Mucosa of descending colon (tissue), 3 donors: ENCODE results near the gene SLC27A1. TPM values are rescaled to one million over a fixed set of nuclear protein-coding genes. Genes with fewer than 3 reads are reported as not detected.
"Not testable (repeated sequence)": the region's sequence is repeated elsewhere in the genome, so short reads cannot be mapped to it uniquely, and the experiment has no call there.

Experiments
- ATAC-seq: fragments of 200-7000 bp; cut with Tn5 transposase; one replicate; pipeline ENCODE4 v1.9.1; 2020; ENCODE audit warnings: mild to moderate bottlenecking, moderate library complexity
- DNase-seq, 3 donors: peaks; one replicate each; pipeline ENCODE4 v3.0.0-alpha.2; 2020
- H3K36me3 ChIP-seq: fragments of 200-600 bp; one replicate; pipeline ENCODE4 v1.8.0; 2021; ENCODE audit warnings: low read depth, mild to moderate bottlenecking
- H3K4me1 ChIP-seq: fragments of 200-600 bp; one replicate; pipeline ENCODE4 v1.8.0; 2021; ENCODE audit warnings: low read depth, mild to moderate bottlenecking
- H3K4me3 ChIP-seq: fragments of 200-600 bp; one replicate; pipeline ENCODE4 v1.8.0; 2021; ENCODE audit warnings: mild to moderate bottlenecking
- H3K9me3 ChIP-seq: fragments of 200-600 bp; one replicate; pipeline ENCODE4 v1.8.0; 2021; ENCODE audit warnings: mild to moderate bottlenecking
- intact Hi-C, 2 donors: fragments of 100-400 bp; cut with DNase I in 1 of 2; cut with micrococcal nuclease in 1 of 2; formaldehyde crosslinking; loops; one replicate each; pipeline versions ENCODE4 v1.11.0 to v1.11.1; 2022; cut with DNase I, micrococcal nuclease
- total RNA-seq, 3 donors: library from RNA; stranded (reverse); fragmentation: NEBNext Ultra II Directional in 2 of 3; extraction: Animal tissue kit (Norgen Biotek cat#: 25700) in 2 of 3; gene quantifications; one replicate each; pipeline versions ENCODE4 v1.2.1 to v1.2.4, GENCODE V29; 2021 to 2023
- TF ChIP-seq, protein P1 (sequence below): fragments of 200-600 bp; IDR thresholded peaks from one replicate; pipeline ENCODE4 v1.8.0; 2022; ENCODE audit warnings: antibody characterized with exemption, mild to moderate bottlenecking
- donor health status: DM: no; HTN: no; CAD: no; lungs with moderate emphysema.
- donor health status: DM: no; HTN: no; CAD: no.
- donor health status: DM: no; HTN: yes; CAD: no.

SLC27A1 gene
- total RNA-seq, 3 donors from 2014 or later: 5.7 to 17.2 (median 6.2) TPM

DNA sequence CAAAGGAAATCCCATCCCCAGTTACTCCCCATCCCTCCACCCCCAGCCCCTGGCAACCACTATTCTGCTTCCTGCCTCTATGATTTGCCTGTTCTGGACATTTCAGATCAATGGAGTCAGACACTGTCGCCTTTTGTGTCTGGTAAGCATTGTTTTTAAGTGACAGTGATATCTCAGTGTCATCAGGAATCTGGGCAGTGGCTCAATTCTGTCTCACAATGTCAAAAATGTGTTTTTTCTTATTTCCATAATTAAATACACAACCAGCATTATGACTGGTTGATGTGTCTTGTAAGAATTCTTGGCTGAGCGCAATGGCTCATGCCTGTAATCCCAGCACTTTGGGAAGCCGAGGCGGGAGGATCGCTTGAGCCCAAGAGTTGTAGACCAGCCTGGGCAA lies 21.0 kb downstream of the SLC27A1 start:
- no peaks in the 10 kb centered on the region for H3K36me3 ChIP-seq
- no peak overlapping the region for H3K4me3 ChIP-seq
- intact Hi-C loops: no loop called here
- DNase-seq (no peak), ATAC-seq (no peak)
- peaks cover 11% of the 10 kb centered on the region for H3K4me1 ChIP-seq
- no peaks in the 10 kb centered on the region for H3K9me3 ChIP-seq
- TF ChIP-seq, protein P1, sequence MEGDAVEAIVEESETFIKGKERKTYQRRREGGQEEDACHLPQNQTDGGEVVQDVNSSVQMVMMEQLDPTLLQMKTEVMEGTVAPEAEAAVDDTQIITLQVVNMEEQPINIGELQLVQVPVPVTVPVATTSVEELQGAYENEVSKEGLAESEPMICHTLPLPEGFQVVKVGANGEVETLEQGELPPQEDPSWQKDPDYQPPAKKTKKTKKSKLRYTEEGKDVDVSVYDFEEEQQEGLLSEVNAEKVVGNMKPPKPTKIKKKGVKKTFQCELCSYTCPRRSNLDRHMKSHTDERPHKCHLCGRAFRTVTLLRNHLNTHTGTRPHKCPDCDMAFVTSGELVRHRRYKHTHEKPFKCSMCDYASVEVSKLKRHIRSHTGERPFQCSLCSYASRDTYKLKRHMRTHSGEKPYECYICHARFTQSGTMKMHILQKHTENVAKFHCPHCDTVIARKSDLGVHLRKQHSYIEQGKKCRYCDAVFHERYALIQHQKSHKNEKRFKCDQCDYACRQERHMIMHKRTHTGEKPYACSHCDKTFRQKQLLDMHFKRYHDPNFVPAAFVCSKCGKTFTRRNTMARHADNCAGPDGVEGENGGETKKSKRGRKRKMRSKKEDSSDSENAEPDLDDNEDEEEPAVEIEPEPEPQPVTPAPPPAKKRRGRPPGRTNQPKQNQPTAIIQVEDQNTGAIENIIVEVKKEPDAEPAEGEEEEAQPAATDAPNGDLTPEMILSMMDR: no peak

DNA sequence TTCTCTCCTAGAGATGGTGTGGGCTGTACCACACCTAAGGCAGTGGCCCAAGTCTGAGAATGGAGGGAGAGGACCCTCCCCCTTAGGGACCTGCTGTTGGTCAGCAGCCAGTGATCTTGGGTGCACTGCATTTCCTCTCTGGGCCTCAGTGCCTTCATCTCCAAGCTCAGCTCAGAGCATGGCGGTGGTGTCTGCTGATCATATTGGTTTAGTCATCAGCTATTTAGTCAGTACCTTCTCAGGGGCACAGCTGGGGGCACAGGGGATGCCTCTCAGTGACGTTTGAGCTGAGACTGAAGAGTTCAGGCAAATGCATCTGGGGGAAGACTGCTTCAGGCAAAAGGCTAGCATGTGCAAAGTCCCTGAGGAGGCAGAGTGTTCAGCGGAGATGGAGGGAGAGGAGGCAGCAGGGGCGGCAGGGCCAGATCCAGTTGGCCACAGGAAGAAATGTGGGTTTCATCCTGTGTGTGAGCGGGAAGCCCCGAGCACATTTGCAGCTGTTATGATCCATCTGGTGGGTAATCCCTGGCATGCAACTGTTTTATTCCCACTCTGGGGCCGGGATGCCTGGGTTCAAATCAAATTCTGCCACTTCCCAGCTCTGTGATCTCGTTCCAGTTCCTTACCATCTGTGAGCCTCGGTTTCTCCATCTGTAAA lies 25.4 kb downstream of the SLC27A1 start:
- H3K9me3 ChIP-seq: no peaks in the 10 kb centered on the region
- TF ChIP-seq, protein P1: no peak
- no peaks in the 10 kb centered on the region for H3K4me1 ChIP-seq
- no peak for ATAC-seq
- no peak overlapping the region for H3K4me3 ChIP-seq
- H3K36me3 ChIP-seq: no peaks in the 10 kb centered on the region
- DNase-seq: no peak
- intact Hi-C loops: no loop called here

DNA sequence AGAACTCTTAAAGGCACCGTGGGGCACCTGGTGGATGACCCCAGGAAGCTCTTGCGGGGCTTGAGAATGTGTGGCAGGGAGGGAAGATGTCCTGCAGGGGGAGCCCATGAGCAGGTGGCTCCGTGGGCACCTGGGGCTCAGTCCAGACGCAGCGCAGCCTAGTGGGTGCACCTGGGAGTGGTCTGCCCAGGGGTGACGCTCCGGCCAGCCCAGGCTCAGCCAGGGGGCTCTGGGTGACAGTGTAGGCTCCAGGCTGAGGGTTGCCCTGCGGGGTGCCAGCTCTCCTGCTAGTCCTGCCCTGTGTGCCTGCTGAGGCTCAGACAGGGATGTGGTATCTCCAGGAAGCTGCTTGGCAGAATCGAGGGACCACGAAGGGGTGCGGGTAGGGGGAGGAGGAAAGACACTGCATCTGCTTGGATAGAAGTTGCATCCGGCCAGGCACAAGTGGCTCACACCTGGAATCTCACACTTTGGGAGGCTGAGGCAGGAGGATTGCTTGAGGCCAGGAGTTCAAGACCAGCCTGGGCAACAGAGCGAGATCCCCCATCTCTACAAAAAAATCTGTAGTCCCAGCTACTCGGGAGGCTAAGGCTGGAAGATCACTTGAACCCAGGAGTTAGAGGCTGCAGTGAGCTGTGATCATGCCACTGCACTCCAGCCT lies 26.1 kb downstream of the SLC27A1 start:
- peak; percentile 98 for ATAC-seq
- H3K9me3 ChIP-seq: no peaks in the 10 kb centered on the region

DNA sequence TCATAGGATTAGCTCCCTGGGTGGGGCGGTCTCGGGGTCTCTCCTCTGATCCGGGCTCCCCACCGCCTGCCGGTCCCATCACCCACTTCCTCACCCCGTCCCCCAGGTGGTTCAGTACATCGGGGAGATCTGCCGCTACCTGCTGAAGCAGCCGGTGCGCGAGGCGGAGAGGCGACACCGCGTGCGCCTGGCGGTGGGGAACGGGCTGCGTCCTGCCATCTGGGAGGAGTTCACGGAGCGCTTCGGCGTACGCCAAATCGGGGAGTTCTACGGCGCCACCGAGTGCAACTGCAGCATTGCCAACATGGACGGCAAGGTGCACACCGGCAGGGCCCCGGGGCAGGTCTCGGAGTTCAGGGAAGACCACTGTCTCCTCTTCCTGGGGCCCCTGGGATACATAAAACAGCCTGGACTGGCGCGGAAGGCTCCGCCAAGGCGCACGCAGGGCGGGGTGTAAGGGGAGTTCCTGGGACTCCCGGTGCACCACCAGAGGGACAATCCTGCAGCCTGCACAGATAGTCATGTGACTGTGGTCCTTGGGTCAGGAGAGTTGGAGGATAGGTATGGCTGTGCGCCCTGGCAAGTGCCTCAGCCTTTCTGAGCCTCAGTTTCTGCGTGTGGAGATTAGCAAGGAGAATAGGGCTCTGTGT lies 26.9 kb downstream of the SLC27A1 start:
- no peaks in the 10 kb centered on the region for H3K36me3 ChIP-seq
- no peaks in the 10 kb centered on the region for H3K4me1 ChIP-seq
- no peak overlapping the region for H3K4me3 ChIP-seq
- TF ChIP-seq, protein P1: no peak
- ATAC-seq (peak; percentile 50), DNase-seq (no peak)
- intact Hi-C loops: no loop called here
- no peaks in the 10 kb centered on the region for H3K9me3 ChIP-seq

More for the DNA sequence above, 26.1 kb downstream of the SLC27A1 start:
- intact Hi-C loops: no loop called here
- TF ChIP-seq, protein P1: peak; percentile 88
- Histone ChIP-seq H3K4me3 (no peak overlapping the region), H3K36me3 (no peaks in the 10 kb centered on the region), H3K4me1 (no peaks in the 10 kb centered on the region)
- DNase-seq: peak; percentile 80 to 84 (median 84)

DNA sequence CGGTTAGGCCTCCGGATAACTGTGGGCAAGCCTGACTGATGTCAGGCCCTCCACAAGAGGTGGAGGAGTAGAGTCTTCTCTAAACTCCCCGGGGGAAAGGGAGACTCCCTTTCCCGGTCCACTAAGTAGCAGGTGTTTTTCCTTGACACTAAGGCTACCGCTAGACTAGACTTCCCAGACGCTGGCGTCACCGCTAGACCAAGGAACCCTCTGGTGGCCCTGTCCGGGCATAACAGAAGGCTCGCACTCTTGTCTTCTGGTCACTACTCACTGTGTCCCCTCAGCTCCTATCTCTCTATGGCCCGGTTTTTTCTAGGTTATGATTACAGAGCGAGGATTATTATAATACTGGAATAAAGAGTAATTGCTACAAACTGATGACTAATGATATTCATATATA lies 28.7 kb downstream of the SLC27A1 start:
- H3K9me3 ChIP-seq, H3K36me3 ChIP-seq, DNase-seq, intact Hi-C loops, H3K4me3 ChIP-seq, ATAC-seq, H3K4me1 ChIP-seq: not testable (repeated sequence)
